Daoy (cell line): ENCODE measurements around the gene FLT3LG. TPM values are rescaled to one million over a fixed set of nuclear protein-coding genes. Genes with fewer than 3 reads are reported as not detected.
A peak's percentile ranks its signal among the peaks of the same experiment; 100 is the strongest.

ENCODE experiments used
- DNase-seq: peaks from one replicate; pipeline ENCODE4 v3.0.0-alpha.2; 2015; ENCODE audit warnings: low read depth
- total RNA-seq: library from RNA; depleted of rRNA; stranded (reverse); fragments of >200 nt; shearing (Covaris generic); gene quantifications from 2 replicates; pipeline ENCODE4 v1.2.3, GENCODE V29; 2014; rRNA removed

Gene FLT3LG, protein sequence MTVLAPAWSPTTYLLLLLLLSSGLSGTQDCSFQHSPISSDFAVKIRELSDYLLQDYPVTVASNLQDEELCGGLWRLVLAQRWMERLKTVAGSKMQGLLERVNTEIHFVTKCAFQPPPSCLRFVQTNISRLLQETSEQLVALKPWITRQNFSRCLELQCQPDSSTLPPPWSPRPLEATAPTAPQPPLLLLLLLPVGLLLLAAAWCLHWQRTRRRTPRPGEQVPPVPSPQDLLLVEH
- total RNA-seq: 1.5 and 4.7 TPM in 2 replicates

DNA sequence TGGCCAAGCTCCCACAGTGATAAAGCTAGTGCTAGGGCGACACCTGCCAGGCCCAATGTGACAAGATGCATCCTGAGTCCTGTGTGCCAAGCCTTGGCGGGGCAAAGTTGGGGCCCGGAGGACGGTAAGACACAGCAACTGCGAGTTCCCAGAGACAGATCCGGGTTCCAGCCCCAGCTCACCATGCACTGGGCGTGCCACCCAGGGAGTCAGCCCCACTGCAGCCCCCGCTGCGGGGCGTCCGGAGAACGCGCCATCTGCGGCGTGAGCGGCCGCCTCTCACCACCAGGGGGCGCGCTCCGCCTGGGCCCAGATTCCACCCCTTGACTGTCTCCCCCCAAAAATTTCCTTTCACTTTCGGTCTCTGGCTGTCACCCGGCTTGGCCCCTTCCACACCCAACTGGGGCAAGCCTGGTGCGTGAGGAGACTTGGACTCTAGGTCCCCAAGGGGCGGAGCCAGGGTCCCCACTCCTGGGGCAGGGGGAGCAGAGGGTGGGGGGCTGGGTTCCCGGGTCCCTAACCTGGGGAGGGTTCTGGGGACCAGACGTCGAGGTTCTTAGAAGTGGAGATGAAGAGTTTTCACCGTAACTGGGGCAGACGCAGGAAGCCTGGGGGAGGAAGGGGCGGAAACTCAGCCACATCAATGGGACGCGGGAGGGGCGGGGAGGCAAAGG lies at the start of gene FLT3LG:
FLT3LG (plus strand) TSS at position 348 of the 674 bp plus-strand sequence. CDS start 425 bp downstream, outside the sequence.
- DNase-seq: peak; percentile 86

DNA sequence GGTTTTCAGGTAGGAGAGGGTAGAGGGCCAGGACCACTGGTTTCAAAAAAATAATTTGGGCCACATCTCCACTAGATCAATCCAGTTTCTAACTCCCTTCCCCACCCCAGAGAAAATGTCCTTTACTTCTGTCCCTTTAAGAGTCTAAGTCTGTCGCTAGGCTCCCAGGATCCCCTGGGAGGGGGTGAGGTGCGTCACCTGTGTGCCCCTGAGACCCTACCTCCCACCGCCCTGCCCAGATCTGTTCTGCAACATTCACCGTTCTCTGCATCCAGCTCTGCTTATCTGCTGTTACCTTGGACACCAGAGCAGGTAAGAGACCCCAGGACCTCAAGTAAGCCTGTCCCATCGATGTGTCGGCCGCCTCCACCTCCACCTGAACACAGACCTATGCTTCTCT lies 48.8 kb upstream of the FLT3LG start, which contains the start of gene GFY:
GFY (plus strand) TSS at position 211 of the 400 bp plus-strand sequence. CDS start 1,043 bp downstream, outside the sequence.
- no peak for DNase-seq

DNA sequence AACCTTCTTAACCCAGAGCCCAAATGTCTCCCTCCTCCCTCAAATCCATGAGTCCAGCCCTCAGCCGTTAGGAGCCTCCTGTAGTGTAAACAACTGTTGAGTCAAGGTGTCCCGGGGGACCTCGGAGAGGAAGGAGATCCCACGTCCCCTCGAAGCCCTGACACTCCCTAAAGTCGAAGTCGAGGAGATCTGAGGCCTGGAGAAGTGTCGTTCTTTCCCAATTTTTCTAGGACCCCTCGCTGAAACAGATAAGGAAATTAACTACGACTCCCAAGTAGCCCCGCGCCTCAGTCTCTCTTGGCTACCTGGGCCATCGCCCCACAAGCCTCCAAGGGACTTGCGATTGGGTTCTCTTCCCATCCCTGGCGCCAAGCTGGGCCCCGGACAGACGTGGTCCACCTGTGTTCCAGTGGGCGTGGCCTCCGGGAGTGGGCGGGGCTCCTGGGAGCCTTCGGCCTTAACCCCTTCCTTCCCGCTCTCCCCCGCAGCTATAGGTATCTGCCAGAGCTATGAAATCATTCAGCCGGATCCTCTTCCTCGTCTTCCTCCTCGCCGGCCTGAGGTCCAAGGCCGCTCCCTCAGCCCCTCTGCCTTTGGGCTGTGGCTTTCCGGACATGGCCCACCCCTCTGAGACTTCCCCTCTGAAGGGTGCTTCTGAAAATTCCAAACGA lies 48.0 kb upstream of the FLT3LG start:
- DNase-seq: peak; percentile 50

DNA sequence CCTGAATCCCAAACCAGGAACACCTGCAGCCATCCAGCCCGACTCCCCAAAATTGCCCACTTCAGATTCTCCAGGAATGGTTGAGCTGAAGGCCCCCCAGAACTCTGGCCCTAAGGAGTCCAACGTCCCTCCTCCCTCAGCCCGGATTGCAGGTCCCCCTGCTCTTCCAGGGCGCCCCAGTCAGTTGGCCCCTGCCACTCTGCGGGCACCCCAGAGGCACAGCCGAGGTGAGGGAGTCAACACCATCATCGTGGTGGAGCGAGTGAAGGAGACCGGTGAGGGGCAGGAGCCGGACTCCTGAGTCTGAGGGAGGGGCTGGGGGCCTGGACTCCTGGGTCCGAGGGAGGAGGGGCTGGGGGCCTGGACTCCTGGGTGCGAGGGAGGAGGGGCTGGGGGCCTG lies 46.7 kb upstream of the FLT3LG start:
- DNase-seq: no peak

DNA sequence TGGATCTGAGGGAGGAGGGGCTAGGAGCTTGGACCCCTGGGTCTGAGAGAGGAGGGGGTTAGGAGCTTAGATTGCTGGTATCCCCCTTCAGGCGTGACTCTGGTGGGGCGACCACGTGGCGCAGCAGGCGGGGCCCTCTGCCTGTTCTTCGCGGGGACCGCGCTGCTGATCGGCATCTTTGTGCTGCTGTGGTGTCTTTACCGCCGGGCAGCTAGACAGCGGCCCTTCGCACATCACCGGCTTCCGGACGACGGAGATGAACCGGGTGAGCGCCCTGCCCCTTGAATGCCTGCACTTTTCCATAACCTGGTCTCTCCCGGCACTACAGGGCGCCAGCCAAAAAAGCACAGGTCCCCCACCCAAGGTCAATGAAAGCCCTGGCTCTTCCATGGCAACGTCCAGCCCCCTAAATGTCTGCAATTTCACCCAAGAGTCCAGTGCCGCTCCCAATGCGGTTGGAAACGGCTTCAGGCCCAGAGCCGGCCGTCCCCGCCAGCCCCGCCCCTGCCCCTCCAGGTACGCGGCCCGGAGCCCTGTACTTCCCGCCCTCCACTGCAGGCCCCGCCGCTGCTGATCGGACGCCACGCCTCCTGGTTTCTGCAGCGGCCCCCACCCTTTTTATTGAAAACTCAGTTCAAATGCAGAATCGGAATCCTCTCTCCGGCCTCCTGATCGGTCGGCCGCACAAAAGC lies 46.0 kb upstream of the FLT3LG start:
- peak; percentile 58 for DNase-seq

DNA sequence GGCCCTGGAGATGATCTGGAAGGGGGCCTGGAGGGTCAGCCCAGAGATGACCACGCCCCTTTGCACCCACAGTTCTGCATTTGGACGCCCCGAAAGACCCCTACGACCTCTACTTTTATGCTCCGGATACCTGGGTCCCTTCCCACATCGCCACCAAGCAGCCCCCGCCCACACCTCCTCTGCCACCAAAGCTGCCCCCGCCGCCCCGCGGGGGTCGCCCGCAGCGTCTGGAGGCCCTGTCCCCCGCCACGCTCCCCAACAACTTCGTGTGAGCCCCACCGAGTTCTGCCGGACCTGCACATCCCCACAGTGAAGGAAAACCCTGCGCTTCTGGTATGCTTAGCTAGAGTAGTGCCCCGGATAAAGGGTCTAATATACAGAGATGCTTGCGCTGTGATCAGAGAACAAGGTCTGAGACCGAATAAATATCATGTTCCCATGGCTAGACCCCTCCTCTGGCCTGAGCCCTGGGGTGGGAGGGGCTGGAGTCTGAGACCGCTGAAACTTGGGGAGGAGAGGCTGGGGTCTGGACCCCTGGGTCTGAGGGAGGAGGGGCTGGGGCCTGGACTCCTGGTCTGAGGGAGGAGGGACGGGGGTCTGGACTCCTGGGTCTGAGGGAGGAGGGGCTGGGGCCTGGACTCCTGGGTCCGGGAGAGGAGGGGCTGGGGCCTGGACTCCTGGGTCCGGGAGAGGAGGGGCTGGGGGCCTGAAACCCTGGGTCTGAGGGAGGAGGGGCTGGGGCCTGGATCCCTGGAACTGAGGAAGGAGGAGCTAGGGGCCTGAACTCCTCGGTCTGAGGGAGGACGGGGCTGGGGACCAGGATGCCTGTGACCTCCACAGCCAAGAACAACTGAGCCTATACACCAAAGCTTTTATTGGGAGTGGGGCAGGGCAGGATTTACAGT lies 45.2 kb upstream of the FLT3LG start:
- DNase-seq: no peak

DNA sequence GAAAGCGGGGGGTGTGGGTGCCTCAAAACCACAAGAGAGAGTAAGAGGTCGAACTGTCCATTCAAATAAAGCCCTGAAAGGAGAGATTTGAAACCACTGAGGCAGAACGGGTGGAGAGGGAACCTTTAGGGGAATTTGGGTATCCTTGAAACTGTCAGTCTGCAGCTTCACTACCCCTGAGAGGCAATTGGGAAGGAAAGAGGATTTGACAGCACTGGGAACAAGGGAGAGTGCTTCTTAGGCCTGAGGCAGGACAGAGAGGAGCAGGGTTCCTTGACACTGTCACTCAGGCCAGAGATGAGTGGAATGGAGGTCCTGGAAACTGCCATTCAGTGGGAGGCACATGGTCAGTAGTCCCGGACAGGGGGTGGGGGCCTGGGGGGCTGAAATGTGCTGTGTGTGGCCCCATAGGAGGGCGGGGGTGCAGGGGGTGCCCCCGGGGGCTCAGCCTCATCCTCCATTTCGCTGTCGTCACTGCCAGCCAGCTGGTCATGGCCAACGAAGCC lies 43.8 kb upstream of the FLT3LG start:
- no peak for DNase-seq

DNA sequence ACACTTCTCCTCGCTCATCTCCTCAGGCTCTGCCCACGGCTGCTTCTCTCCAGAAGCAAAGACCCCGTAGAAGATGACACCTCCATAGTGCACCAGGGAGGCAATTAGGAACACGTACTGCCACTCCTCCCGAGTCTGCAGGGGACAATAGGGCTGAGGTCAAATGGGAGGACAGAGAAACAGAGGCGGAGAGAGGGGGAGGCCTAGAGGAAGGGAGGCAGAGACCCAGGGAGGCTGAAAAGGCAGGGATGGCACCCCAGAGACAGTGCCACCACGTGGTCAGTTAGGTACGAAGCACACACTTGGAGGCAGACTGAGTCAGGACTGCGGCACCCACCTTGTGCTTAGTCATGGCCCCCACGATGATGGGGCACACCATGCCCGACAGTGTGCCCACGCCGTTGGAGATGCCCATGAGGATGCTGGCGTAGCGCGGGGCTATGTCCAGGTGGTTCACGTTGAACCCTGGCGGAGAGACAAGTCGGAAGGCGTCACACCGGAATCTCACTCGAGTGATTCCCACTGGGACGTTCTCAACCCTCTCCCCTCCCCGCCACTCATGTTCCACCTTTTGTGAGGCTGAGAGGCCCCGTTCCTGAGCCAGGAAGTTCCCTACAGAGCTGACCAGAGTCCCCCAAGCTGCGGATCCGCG lies 43.2 kb upstream of the FLT3LG start:
- DNase-seq: peak; percentile 54

DNA sequence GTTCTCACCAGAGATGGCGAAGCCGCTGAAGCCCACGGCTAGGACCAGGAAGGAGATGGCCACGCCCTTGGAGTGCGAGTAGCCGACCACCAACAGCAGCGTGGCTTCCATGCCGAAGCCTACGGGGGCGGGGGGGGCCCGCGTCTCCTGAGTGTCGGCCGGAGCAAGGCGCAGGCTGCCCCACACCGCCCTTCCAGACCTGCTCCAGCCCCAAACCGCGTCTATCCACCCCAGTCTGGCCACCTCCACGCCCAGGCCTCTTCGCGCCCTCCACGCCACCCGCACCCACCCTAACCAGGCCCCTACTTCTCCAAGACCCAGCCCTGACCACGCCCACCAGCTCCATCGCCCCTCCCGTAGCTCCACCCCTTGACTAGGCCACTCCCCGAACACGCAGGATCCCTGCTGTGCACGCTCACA lies 42.7 kb upstream of the FLT3LG start:
- DNase-seq: no peak

DNA sequence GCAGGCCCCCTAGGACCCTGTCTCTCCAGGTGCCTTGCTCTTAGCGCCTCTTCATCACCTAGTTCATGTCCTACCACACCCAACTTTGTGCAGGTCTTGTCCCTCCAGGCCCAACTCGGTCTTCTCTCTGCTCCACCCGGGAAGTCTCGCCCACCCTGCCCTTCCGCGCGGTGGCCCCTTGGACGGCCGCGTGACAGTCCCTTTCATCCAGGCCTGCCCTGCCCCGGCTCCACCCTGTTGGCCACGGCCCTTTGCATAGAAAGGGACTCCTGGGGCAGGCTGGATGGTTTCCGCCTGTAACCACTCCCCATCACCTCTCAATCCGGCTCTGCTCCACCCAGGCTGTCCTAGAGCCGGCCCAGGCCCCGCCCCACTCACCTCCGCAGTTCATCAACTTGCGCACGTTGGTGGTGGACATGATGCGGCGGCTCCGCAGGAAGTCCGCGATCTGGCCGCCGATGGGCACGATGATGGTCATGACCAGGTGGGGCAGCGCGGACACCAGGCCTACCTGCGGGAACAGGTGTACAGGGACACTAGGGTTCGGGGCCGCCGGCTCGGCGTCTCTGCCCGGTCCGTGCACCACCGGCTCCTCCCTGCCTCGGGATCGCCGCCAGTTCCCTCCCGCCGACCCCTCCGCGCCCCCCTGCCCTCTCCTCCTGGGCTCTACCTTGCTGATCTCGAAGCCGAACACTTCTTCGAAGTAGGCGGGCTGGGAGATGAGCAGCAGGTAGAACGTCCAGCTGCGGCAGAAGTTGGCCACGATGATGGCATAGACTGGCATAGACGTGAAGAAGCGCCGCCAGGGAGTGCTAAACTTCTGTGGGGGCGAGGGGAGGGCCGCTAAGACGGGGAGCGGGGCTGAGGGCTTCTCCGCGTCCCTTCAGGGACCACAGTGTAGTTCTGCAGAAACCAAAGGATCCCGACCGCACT lies 41.6 kb upstream of the FLT3LG start:
- no peak for DNase-seq

DNA sequence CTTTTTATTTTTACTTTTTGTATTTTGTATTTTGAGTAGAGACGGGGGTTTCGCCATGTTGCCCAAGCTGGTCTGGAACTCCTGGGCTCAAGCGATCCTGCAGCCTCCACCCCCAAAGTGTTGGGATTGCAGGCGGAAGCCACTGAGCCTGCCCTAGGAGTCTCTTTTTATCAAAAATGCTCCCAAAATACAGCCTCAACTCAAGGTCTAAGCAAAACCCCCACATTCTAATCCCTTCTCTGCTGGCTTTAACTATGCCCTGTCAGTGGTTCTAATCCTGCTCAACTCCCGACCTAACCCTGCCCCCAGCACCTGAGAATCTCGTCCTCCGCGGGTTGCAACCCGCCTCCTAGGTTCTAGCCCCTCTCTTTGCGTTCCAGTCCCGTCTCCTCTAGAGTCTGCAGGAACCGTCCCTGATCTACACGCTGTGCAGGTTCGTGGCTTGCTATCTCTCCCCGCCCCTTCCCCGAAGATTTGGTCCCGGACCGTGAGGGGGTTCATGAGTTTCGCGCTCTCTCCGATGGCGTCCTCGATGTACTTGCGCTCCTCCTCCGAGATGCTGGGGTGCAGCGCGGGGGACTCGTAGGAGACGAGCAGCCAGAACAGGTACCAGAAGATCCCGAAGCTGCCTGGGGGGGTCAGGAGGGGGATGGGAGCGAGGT lies 40.6 kb upstream of the FLT3LG start:
- no peak for DNase-seq

DNA sequence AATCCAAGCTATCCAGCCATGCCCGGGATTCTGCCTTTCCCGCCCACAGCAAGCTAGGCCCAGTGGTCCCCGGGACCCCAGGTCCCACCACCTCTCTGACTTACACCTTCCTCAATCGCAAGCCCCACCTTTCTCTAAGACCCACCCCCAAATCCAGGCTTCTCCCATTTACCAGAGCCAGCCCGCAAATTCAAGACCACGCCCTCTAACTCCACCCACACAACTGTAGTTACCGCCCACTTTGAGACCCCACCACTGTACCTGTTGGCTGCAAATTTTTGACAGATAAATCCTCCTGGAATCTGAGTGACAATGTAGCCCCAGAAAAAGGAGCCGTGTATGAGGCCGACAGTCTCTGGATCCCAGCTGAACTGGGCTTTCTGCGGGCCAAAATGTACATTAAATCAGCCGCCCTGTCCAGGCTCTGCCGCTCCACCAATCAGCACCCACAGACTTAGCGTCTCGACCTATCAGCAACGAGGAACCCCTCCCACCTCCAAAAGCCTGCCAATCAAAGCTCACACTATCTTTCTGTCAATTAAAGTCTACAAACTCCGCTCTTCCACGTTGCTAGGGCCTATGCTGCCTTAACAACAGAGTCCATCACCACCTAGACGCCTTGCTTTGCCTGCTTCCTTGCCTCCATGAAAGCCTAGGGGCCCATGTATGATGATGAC lies 39.0 kb upstream of the FLT3LG start:
- DNase-seq: no peak

DNA sequence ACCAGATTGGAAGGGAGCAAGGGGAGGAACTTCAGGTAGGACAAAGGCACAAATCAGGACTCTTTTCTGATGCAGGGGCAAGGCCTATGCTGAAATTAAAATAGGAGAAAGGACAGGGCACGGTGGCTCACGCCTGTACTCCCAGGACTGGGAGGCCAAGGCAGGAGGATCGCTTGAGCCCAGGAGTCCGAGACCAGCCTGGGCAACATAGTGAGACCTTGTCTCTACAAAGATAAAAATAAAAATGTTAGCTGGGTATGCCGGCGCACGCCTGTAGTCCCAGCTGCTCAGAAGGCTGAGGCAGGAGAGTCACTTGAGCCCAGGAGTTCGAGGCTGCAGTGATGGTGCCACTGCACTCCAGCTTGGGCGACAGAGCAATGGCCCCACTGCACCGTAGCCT lies 38.3 kb upstream of the FLT3LG start:
- no peak for DNase-seq

DNA sequence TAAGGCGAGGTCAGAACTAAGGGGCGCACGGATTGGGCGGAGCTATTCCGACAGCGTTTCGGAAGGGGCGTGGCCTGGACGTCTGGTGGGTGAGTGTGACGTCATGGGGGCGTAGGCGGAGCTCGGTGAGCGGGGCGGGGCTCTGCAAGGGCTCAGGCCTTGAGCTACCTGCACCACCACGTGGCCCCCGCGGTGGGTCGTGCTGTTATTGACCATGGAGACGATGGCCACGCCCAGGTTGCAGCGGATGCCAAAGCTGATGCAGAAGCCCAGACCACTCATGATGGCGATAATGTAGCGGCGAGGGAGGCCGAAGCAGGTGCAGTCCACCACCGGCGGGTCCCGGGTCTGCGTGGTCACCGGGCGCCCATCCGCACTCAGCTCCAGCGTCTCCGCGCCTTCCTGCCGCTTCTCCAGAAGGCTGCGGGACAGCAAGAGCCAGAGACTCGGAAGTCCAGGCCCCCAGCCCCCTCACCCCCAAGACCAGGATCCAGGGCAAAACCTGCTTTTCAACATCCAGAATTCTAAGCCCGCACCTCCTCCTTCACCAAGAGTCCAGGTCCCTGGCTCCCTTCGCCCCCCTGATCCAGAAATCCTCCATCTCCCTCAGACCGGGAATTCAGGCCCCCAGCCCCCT lies 37.5 kb upstream of the FLT3LG start:
- DNase-seq: peak; percentile 73

DNA sequence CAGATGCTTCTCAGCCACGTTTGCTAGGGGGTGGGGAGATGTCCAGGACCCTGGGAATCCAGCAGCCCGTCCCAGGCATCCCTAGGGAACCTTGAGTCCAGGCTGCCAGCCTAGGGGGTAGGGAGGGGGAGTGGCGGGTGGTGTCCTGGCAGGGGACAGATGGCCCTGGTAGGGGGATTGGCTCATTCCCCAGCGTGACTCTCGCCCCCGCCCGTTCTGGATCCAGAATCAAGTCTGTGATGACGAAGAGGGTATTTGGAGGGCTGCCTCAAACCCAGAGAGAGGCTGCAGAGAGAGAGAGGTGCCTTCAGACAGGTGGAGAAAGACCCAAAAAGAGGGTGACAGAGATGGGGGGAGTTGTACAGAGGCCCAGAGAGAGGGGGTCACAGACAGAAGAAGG lies 36.8 kb upstream of the FLT3LG start:
- DNase-seq: no peak

DNA sequence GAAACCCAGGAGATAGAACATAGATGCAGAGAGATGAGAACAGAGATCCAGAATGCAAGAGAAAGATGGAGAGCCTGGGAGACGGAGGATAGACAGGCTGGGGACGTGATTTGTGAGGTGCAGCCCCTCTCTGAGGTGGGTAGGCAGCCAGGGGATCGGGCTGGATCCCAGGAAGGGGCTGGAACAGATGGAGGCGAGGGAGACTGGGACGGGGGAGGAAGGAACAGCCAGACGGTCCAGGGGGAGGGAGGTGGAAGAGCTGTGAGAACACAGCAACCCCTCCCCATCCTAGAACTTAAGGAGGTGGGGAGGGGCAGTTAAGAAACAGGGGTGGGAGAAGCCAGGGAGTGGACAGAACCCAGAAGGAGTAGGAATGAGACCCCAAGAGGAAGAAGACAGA lies 35.8 kb upstream of the FLT3LG start:
- no peak for DNase-seq

DNA sequence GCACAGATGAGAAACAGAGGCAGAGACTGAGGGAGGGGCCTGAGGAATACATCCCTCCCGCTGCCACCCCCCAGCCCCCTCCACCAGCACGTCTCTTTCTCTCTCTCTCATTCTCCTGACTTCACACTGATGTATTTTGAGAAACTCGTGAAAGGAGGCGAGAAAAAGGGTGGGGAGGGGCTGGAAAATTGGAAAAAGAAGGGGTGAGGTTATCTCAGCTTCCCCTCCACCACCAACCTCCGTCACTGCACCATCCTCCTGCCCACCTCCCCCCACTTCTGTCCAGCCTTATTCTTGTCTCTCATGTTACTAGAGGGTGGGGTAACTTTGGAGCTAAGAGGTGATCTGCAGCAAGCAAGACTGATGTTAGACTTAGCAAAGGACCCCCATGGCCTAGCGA lies 34.2 kb upstream of the FLT3LG start:
- no peak for DNase-seq
